ENCODE data around the gene HAPLN2.
A peak's percentile ranks its signal among the peaks of the same experiment; 100 is the strongest.

HAPLN2 gene

GRCh38 chr1:156571261-156571852, 47.9 kb upstream of the HAPLN2 start (continued):
- TF ChIP-seq REPIN1 (tag by site-specific recombination; IDR thresholded peaks at IDR 0.05; ENCODE audit: low read depth) (no peak), BCL11B (tag by site-specific recombination; IDR thresholded peaks at IDR 0.05; ENCODE audit: low read depth) (no peak), ZBTB7A (tag by site-specific recombination; IDR thresholded peaks at IDR 0.05; ENCODE audit: low read depth) (no peak), ZNF768 (tag by site-specific recombination; IDR thresholded peaks at IDR 0.05) (no peak), ZNF701 (tag by site-specific recombination; IDR thresholded peaks at IDR 0.05) (no peak), KLF7 (tag by site-specific recombination; IDR thresholded peaks at IDR 0.05; ENCODE audit: borderline replicate concordance) (no peak), ZNF664 (tag by site-specific recombination; IDR thresholded peaks at IDR 0.05) (no peak), ZFP69B (tag by site-specific recombination; IDR thresholded peaks at IDR 0.05) (peak; percentile 33; the same call in 1 of the 2 replicates), ZNF514 (tag by site-specific recombination; IDR thresholded peaks at IDR 0.05) (no peak), ZNF521 (tag by site-specific recombination; IDR thresholded peaks at IDR 0.05) (no peak), ZNF221 (tag by site-specific recombination; IDR thresholded peaks at IDR 0.05; ENCODE audit: borderline replicate concordance) (no peak), ZSCAN4 (tag by site-specific recombination; IDR thresholded peaks at IDR 0.05) (peak; percentile 72), KLF1 (tag by site-specific recombination; IDR thresholded peaks at IDR 0.05) (no peak; the same call in 1 of the 2 replicates), ZNF623 (tag by site-specific recombination; IDR thresholded peaks at IDR 0.05) (no peak), ZNF510 (tag by site-specific recombination; IDR thresholded peaks at IDR 0.05; ENCODE audit: insufficient replicate concordance) (no peak), ZNF2 (tag by site-specific recombination; IDR thresholded peaks at IDR 0.05) (no peak), ZNF239 (tag by site-specific recombination; IDR thresholded peaks at IDR 0.05) (no peak), ZNF558 (tag by site-specific recombination; IDR thresholded peaks at IDR 0.05) (0 out of 2 replicates have a peak, but pooled peaks have one; percentile 15), KLF8 (tag by site-specific recombination; IDR thresholded peaks at IDR 0.05) (0 out of 2 replicates have a peak, but pooled peaks have one; percentile 23), YY2 (tag by site-specific recombination; IDR thresholded peaks at IDR 0.05) (no peak), TRIM28 (IDR thresholded peaks at IDR 0.05; ENCODE audit: borderline replicate concordance, low read length) (peak; percentile 4; the same call in 1 of the 2 replicates), ZNF561 (tag by site-specific recombination; IDR thresholded peaks at IDR 0.05; ENCODE audit: borderline replicate concordance) (no peak), ZNF837 (tag by site-specific recombination; IDR thresholded peaks at IDR 0.05) (no peak), ZNF449 (tag by site-specific recombination; IDR thresholded peaks at IDR 0.05) (no peak; the same call in 1 of the 2 replicates), ZNF416 (tag by site-specific recombination; IDR thresholded peaks at IDR 0.05) (no peak), ZNF121 (tag by site-specific recombination; IDR thresholded peaks at IDR 0.05) (no peak), ZNF791 (tag by site-specific recombination; IDR thresholded peaks at IDR 0.05) (no peak), ZNF394 (tag by site-specific recombination; IDR thresholded peaks at IDR 0.05; ENCODE audit: borderline replicate concordance) (no peak; the same call in 1 of the 2 replicates), ZBTB20 (tag by site-specific recombination; IDR thresholded peaks at IDR 0.05) (no peak), SP3 (tag by site-specific recombination; IDR thresholded peaks at IDR 0.05) (no peak), ZNF658 (tag by site-specific recombination; IDR thresholded peaks at IDR 0.05) (no peak)
- TF ChIP-seq, protein P1, sequence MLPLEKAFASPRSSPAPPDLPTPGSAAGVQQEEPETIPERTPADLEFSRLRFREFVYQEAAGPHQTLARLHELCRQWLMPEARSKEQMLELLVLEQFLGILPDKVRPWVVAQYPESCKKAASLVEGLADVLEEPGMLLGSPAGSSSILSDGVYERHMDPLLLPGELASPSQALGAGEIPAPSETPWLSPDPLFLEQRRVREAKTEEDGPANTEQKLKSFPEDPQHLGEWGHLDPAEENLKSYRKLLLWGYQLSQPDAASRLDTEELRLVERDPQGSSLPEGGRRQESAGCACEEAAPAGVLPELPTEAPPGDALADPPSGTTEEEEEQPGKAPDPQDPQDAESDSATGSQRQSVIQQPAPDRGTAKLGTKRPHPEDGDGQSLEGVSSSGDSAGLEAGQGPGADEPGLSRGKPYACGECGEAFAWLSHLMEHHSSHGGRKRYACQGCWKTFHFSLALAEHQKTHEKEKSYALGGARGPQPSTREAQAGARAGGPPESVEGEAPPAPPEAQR (tag by site-specific recombination; IDR thresholded peaks at IDR 0.05) = no peak
- TF ChIP-seq, protein P2, sequence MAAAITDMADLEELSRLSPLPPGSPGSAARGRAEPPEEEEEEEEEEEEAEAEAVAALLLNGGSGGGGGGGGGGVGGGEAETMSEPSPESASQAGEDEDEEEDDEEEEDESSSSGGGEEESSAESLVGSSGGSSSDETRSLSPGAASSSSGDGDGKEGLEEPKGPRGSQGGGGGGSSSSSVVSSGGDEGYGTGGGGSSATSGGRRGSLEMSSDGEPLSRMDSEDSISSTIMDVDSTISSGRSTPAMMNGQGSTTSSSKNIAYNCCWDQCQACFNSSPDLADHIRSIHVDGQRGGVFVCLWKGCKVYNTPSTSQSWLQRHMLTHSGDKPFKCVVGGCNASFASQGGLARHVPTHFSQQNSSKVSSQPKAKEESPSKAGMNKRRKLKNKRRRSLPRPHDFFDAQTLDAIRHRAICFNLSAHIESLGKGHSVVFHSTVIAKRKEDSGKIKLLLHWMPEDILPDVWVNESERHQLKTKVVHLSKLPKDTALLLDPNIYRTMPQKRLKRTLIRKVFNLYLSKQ (tag by site-specific recombination; IDR thresholded peaks at IDR 0.05; ENCODE audit: borderline replicate concordance) = no peak
- TF ChIP-seq, protein P3, sequence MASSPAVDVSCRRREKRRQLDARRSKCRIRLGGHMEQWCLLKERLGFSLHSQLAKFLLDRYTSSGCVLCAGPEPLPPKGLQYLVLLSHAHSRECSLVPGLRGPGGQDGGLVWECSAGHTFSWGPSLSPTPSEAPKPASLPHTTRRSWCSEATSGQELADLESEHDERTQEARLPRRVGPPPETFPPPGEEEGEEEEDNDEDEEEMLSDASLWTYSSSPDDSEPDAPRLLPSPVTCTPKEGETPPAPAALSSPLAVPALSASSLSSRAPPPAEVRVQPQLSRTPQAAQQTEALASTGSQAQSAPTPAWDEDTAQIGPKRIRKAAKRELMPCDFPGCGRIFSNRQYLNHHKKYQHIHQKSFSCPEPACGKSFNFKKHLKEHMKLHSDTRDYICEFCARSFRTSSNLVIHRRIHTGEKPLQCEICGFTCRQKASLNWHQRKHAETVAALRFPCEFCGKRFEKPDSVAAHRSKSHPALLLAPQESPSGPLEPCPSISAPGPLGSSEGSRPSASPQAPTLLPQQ (tag by site-specific recombination; IDR thresholded peaks at IDR 0.05) = 0 out of 2 replicates have a peak, but pooled peaks have one; percentile 30
- TF ChIP-seq, protein P4, sequence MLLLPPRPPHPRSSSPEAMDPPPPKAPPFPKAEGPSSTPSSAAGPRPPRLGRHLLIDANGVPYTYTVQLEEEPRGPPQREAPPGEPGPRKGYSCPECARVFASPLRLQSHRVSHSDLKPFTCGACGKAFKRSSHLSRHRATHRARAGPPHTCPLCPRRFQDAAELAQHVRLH (tag by site-specific recombination; IDR thresholded peaks at IDR 0.05) = no peak
